H9 (cell line): ENCODE measurements around the gene PLEKHA7. TPM values are rescaled to one million over a fixed set of nuclear protein-coding genes. Genes with fewer than 3 reads are reported as not detected.

Source experiments
- DNase-seq: peaks from one replicate; pipeline ENCODE4 v3.0.0-alpha.2; 2017
- H2AFZ ChIP-seq: one replicate; pipeline ENCODE4 v1.6.1; 2013; ENCODE audit warnings: mild to moderate bottlenecking, low read length, control low read depth, moderate library complexity
- H2AK5ac ChIP-seq: 2 replicates; pipeline ENCODE4 v1.6.1; 2013; ENCODE audit warnings: low read length, control low read depth, mixed read lengths; ENCODE audit not compliant: insufficient read length
- H2BK120ac ChIP-seq: one replicate; pipeline ENCODE4 v1.6.1; 2013; ENCODE audit warnings: low read depth, mild to moderate bottlenecking, low read length, control low read depth, inconsistent platforms; ENCODE audit not compliant: poor library complexity, severe bottlenecking
- H2BK12ac ChIP-seq: 2 replicates; pipeline ENCODE4 v1.6.1; 2013; ENCODE audit warnings: low read length, control low read depth, mixed read lengths, low read depth; ENCODE audit not compliant: insufficient read length
- H2BK15ac ChIP-seq: 2 replicates; pipeline ENCODE4 v1.6.1; 2013; ENCODE audit warnings: low read depth, low read length, control low read depth
- H2BK20ac ChIP-seq: one replicate; pipeline ENCODE4 v1.6.1; 2013; ENCODE audit warnings: low read depth, mild to moderate bottlenecking, low read length, control low read depth, inconsistent platforms; ENCODE audit not compliant: poor library complexity, severe bottlenecking
- H2BK5ac ChIP-seq: 2 replicates; pipeline ENCODE4 v1.6.1; 2013; ENCODE audit warnings: low read length, control low read depth, mixed read lengths; ENCODE audit not compliant: insufficient read length
- H3K14ac ChIP-seq: 2 replicates; pipeline ENCODE4 v1.6.1; 2013; ENCODE audit warnings: low read length, control low read depth; ENCODE audit not compliant: insufficient read depth
- H3K18ac ChIP-seq: 2 replicates; pipeline ENCODE4 v1.6.1; 2013; ENCODE audit warnings: low read depth, mild to moderate bottlenecking, mixed read lengths, low read length, control low read depth; ENCODE audit not compliant: insufficient read length
- H3K23ac ChIP-seq: 2 replicates; pipeline ENCODE4 v1.6.1; 2013; ENCODE audit warnings: low read length, control low read depth, mixed read lengths, low read depth; ENCODE audit not compliant: insufficient read length
- H3K23me2 ChIP-seq: 2 replicates; pipeline ENCODE4 v1.6.1; 2013; ENCODE audit warnings: low read depth, mild to moderate bottlenecking, mixed read lengths, low read length, control low read depth; ENCODE audit not compliant: insufficient read length, poor library complexity, severe bottlenecking
- H3K27ac ChIP-seq: 2 replicates; pipeline ENCODE4 v1.5.1; 2013; ENCODE audit warnings: low read length, control low read depth, mixed read lengths, low read depth; ENCODE audit not compliant: insufficient read length
- H3K27me3 ChIP-seq: 2 replicates; pipeline ENCODE4 v1.6.1; 2013; ENCODE audit warnings: low read length, control low read depth, inconsistent platforms; ENCODE audit not compliant: insufficient read depth
- H3K4ac ChIP-seq: 2 replicates; pipeline ENCODE4 v1.6.1; 2013; ENCODE audit warnings: low read depth, mild to moderate bottlenecking, control low read depth, inconsistent platforms, low read length, moderate library complexity
- H3K4me1 ChIP-seq: 2 replicates; pipeline ENCODE4 v1.6.1; 2013; ENCODE audit warnings: low read length, control low read depth, inconsistent platforms; ENCODE audit not compliant: insufficient read depth
- H3K4me2 ChIP-seq: 2 replicates; pipeline ENCODE4 v1.6.1; 2013; ENCODE audit warnings: low read length, control low read depth, mixed read lengths; ENCODE audit not compliant: insufficient read length, insufficient read depth
- H3K56ac ChIP-seq: 2 replicates; pipeline ENCODE4 v1.6.1; 2013; ENCODE audit warnings: low read depth, mild to moderate bottlenecking, mixed read lengths, low read length, control low read depth; ENCODE audit not compliant: insufficient read length
- H3K79me1 ChIP-seq: 2 replicates; pipeline ENCODE4 v1.6.1; 2013; ENCODE audit warnings: low read depth, mild to moderate bottlenecking, moderate library complexity, low read length, control low read depth, inconsistent platforms; ENCODE audit not compliant: insufficient read depth, poor library complexity, severe bottlenecking
- H3K79me2 ChIP-seq: 2 replicates; pipeline ENCODE4 v1.6.1; 2013; ENCODE audit warnings: low read length, control low read depth, inconsistent platforms; ENCODE audit not compliant: insufficient read depth
- H3K9ac ChIP-seq: 2 replicates; pipeline ENCODE4 v1.6.1; 2013; ENCODE audit warnings: low read length, control low read depth, mixed read lengths; ENCODE audit not compliant: insufficient read length; ENCODE audit errors: extremely low read depth
- H3K9me3 ChIP-seq: one replicate; pipeline ENCODE4 v1.6.1; 2013; ENCODE audit warnings: low read depth, low read length, inconsistent platforms; ENCODE audit not compliant: control insufficient read depth
- H3T11ph ChIP-seq: one replicate; pipeline ENCODE4 v1.6.1; 2013; ENCODE audit warnings: mild to moderate bottlenecking, low read length, control low read depth, inconsistent platforms
- H4K20me1 ChIP-seq: one replicate; pipeline ENCODE4 v1.6.1; 2013; ENCODE audit not compliant: control insufficient read depth, insufficient read length, insufficient read depth
- H4K5ac ChIP-seq: 2 replicates; pipeline ENCODE4 v1.6.1; 2013; ENCODE audit warnings: low read depth, mild to moderate bottlenecking, mixed read lengths, low read length, control low read depth; ENCODE audit not compliant: insufficient read length
- H4K8ac ChIP-seq: replicated peaks from 2 replicates; pipeline ENCODE4 v1.6.1; 2013; ENCODE audit warnings: low read length, control low read depth, mixed read lengths, low read depth; ENCODE audit not compliant: insufficient read length
- H4K91ac ChIP-seq: 2 replicates; pipeline ENCODE4 v1.6.1; 2013; ENCODE audit warnings: low read depth, mild to moderate bottlenecking, moderate library complexity, mixed read lengths, low read length, control low read depth; ENCODE audit not compliant: insufficient read length
- H3K27ac Mint-ChIP-seq, 3 experiments: 2 replicates in 2 of 3; 3 replicates in 1 of 3; pipeline ENCODE4 v1.8.0; 2020 to 2021; ENCODE audit warnings: mixed read lengths in 3 of 3, mild to moderate bottlenecking in 1 of 3, moderate library complexity in 1 of 3
- H3K27me3 Mint-ChIP-seq: 2 replicates; pipeline ENCODE4 v1.8.0; 2021; ENCODE audit warnings: low read depth, mild to moderate bottlenecking, moderate library complexity, mixed read lengths
- H3K36me3 Mint-ChIP-seq, 3 experiments: 2 replicates in 2 of 3; 3 replicates in 1 of 3; pipeline ENCODE4 v1.8.0; 2020 to 2021; ENCODE audit warnings: low read depth in 3 of 3, mixed read lengths in 3 of 3; ENCODE audit not compliant: insufficient read depth in 1 of 3
- H3K4me1 Mint-ChIP-seq, 2 experiments: 2 replicates each; pipeline ENCODE4 v1.8.0; 2020; ENCODE audit warnings: mixed read lengths in 2 of 2
- H3K4me3 Mint-ChIP-seq, 2 experiments: 2 replicates in 1 of 2; 3 replicates in 1 of 2; pipeline ENCODE4 v1.8.0; 2020 to 2021; ENCODE audit warnings: mild to moderate bottlenecking in 2 of 2, mixed read lengths in 2 of 2, moderate library complexity in 1 of 2
- H3K9me3 Mint-ChIP-seq, 2 experiments: 2 replicates in 1 of 2; 3 replicates in 1 of 2; pipeline ENCODE4 v1.8.0; 2020; ENCODE audit warnings: mild to moderate bottlenecking in 2 of 2, mixed read lengths in 2 of 2, moderate library complexity in 1 of 2
- WGBS: extraction: QIAGEN DNeasy Blood & Tissue Kit; methylation state at CpG from one replicate; pipeline ENCODE4 v1.1.7; 2013; ENCODE audit warnings: missing lambda C conversion rate, low lambda C conversion rate, mixed read lengths; ENCODE audit not compliant: insufficient read length; ENCODE audit errors: extremely low coverage; 5-methylcytosine and 5-hydroxymethylcytosine counted together
- total RNA-seq: library from RNA; stranded (reverse); gene quantifications from 2 replicates; pipeline ENCODE4 v1.2.1, GENCODE V29; 2021
- TF ChIP-seq, protein P1 (sequence below): fragments of 200-600 bp; sonication (generic); conservative IDR thresholded peaks from 3 replicates; pipeline ENCODE4 v1.8.0; 2021; ENCODE audit warnings: antibody characterized with exemption, mild to moderate bottlenecking

The PLEKHA7 gene
- total RNA-seq, 1 experiment from 2014 or later: 21.0 TPM

DNA sequence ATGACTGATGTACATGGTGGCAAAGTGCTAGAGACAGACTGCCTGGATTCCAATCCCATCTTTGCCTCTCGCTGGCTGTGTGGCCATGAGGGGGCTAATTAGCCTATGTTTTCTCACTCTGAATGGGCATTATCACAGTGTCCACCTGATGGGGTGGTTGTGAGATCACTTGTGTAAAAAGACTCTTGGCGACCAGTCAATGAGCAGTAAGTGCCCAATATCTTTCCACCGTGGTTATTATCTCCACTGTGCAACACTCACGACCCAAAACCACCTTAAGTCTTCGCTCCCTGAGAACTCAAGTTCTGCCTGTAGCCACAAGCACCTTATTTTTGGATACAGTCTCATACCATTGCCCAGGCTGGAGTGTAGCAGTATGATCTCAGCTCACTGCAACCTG, 52.1 kb downstream of the PLEKHA7 start:
- no peak overlapping the region for H3K27ac ChIP-seq
- no peak overlapping the region for H3K4ac ChIP-seq
- H3K79me2 ChIP-seq: no peaks in the 10 kb centered on the region
- no peak overlapping the region for H3K9ac ChIP-seq
- Mint-ChIP-seq H3K4me3 (no peak overlapping the region), H3K27ac (peak overlapping the region in 1 of 3 experiments; percentile 23; a peak in 1 of 7 replicates), H3K36me3 (no peaks in the 10 kb centered on the region; a peak in 1 of 7 replicates), H3K9me3 (no peaks in the 10 kb centered on the region; a peak in 1 of 5 replicates), H3K4me1 (peaks cover 28 to 44% of the 10 kb centered on the region in 2 experiments), H3K27me3 (no peaks in the 10 kb centered on the region; the same call in none of the 2 replicates)
- no peak overlapping the region for H2BK15ac ChIP-seq
- no peaks in the 10 kb centered on the region for H3K79me1 ChIP-seq
- no peak for DNase-seq
- no peaks in the 10 kb centered on the region for H4K20me1 ChIP-seq
- H4K5ac ChIP-seq: no peak overlapping the region
- H3T11ph ChIP-seq: no peak overlapping the region
- H3K23ac ChIP-seq: no peak overlapping the region
- no peaks in the 10 kb centered on the region for H3K9me3 ChIP-seq
- H4K8ac ChIP-seq: no peak overlapping the region
- no peak overlapping the region for H3K14ac ChIP-seq
- H3K4me1 ChIP-seq: no peaks in the 10 kb centered on the region
- no peak overlapping the region for H2BK20ac ChIP-seq
- H4K91ac ChIP-seq: no peak overlapping the region
- no peak overlapping the region for H2AK5ac ChIP-seq
- no peaks in the 10 kb centered on the region for H3K23me2 ChIP-seq
- WGBS: no CpG with 5 or more reads among the region's 5 CpGs
- no peak overlapping the region for H2BK120ac ChIP-seq
- TF ChIP-seq, protein P1, sequence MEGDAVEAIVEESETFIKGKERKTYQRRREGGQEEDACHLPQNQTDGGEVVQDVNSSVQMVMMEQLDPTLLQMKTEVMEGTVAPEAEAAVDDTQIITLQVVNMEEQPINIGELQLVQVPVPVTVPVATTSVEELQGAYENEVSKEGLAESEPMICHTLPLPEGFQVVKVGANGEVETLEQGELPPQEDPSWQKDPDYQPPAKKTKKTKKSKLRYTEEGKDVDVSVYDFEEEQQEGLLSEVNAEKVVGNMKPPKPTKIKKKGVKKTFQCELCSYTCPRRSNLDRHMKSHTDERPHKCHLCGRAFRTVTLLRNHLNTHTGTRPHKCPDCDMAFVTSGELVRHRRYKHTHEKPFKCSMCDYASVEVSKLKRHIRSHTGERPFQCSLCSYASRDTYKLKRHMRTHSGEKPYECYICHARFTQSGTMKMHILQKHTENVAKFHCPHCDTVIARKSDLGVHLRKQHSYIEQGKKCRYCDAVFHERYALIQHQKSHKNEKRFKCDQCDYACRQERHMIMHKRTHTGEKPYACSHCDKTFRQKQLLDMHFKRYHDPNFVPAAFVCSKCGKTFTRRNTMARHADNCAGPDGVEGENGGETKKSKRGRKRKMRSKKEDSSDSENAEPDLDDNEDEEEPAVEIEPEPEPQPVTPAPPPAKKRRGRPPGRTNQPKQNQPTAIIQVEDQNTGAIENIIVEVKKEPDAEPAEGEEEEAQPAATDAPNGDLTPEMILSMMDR: no peak
- H2BK5ac ChIP-seq: no peak overlapping the region
- H2BK12ac ChIP-seq: no peak overlapping the region
- no peak overlapping the region for H3K18ac ChIP-seq
- H3K56ac ChIP-seq: no peak overlapping the region
- H3K27me3 ChIP-seq: no peaks in the 10 kb centered on the region
- no peak overlapping the region for H3K4me2 ChIP-seq
- H2AFZ ChIP-seq: no peak overlapping the region
